ENCODE measurements around the gene UBASH3A.
A peak's percentile ranks its signal among the peaks of the same experiment; 100 is the strongest.

The UBASH3A gene

DNA sequence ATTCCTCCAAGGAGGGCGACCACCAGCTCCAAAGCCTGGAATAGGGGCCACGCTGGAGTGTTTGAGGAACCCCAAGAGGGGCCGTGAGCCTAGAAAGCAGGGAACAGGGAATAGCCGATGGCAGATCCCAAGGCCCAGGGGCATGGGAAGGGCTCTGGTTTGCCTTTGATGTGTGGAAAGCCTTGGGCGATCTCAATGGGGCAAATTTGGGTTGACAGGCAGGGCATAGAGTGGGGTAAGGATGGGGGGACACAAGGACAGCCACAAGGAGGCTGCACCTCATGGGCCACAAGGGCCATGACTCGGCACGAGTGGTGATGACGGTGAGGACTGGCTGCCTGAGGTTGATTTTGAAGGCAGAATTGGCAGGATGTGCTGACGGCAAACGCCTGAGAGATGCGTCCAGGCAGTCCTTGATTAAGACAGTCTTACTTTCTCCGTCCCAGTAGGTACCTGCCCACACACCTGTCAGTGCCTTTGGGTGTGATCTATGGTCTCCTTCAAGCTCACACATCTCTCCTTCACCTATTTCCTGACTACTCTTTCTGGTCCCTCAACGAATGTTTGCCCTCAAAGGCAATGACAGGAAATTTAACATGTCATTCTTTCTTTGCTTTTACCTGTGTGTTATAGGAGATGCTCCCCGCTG lies 5.8 kb upstream of the UBASH3A start:
- no peak for DNase-seq (ENCODE audit: low spot score)
- Histone ChIP-seq H3K23ac (ENCODE audit: low read depth, low read length, poor library complexity) (peak overlapping the region; percentile 31), H2BK15ac (ENCODE audit: low read length) (no peak overlapping the region), H2AK5ac (ENCODE audit: low read depth, low read length) (no peak overlapping the region), H3K4me3 (ENCODE audit: low read length in 2 of 2) (no peak overlapping the region), H2AFZ (ENCODE audit: low read length) (no peak overlapping the region), H3K18ac (ENCODE audit: low read length) (peak overlapping the region; percentile 25), H3K4ac (ENCODE audit: low read length) (no peak overlapping the region), H4K91ac (ENCODE audit: low read depth, low read length, poor library complexity) (no peak overlapping the region), H3K9ac (ENCODE audit: low read depth, low read length, poor library complexity) (no peak overlapping the region), H2BK120ac (ENCODE audit: low read depth, low read length) (no peak overlapping the region), H3K79me1 (ENCODE audit: low read depth, low read length) (no peaks in the 10 kb centered on the region), H2BK5ac (ENCODE audit: low read length) (no peak overlapping the region), H3K36me3 (replicated peaks in 1 of 2; ENCODE audit: control insufficient read depth in 2 of 2, insufficient read depth in 2 of 2, low read length in 2 of 2) (no peaks in the 10 kb centered on the region), H4K8ac (ENCODE audit: low read depth, low read length) (no peak overlapping the region), H2BK12ac (ENCODE audit: low read length) (no peak overlapping the region), H3K14ac (ENCODE audit: low read length) (no peak overlapping the region), H3K4me2 (ENCODE audit: insufficient read depth, low read length, poor library complexity, severe bottlenecking) (no peak overlapping the region), H3K27me3 (ENCODE audit: control insufficient read depth in 3 of 3, insufficient read depth in 3 of 3, low read depth in 1 of 3, low read length in 3 of 3) (peaks cover 0 to 2% (median 0%) of the 10 kb centered on the region in 3 experiments), H3K27ac (replicated peaks; ENCODE audit: low read length) (no peak overlapping the region), H3K9me3 (replicated peaks in 1 of 2; ENCODE audit: control insufficient read depth in 2 of 2, insufficient read depth in 1 of 2, low read depth in 1 of 2, low read length in 2 of 2) (peaks cover 0 to 2% of the 10 kb centered on the region in 2 donors), H3K4me1 (ENCODE audit: control insufficient read depth in 2 of 2, insufficient read depth in 1 of 2, low read depth in 1 of 2, low read length in 2 of 2) (no peaks in the 10 kb centered on the region)
- no CpG with 5 or more reads among the region's 14 CpGs for WGBS, 2 donors (ENCODE audit: extremely low coverage in 2 of 2, insufficient read length in 2 of 2, insufficient replicate concordance in 1 of 2)

- Histone ChIP-seq H2BK120ac (ENCODE audit: low read depth, low read length) (no peak overlapping the region), H3K18ac (ENCODE audit: low read length) (no peak overlapping the region), H3K4ac (ENCODE audit: low read length) (no peak overlapping the region), H2BK12ac (ENCODE audit: low read length) (no peak overlapping the region), H3K4me1 (ENCODE audit: control insufficient read depth in 2 of 2, insufficient read depth in 1 of 2, low read depth in 1 of 2, low read length in 2 of 2) (no peaks in the 10 kb centered on the region), H2AFZ (ENCODE audit: low read length) (no peak overlapping the region), H4K8ac (ENCODE audit: low read depth, low read length) (no peak overlapping the region), H2AK5ac (ENCODE audit: low read depth, low read length) (no peak overlapping the region), H3K4me2 (ENCODE audit: insufficient read depth, low read length, poor library complexity, severe bottlenecking) (no peak overlapping the region), H4K91ac (ENCODE audit: low read depth, low read length, poor library complexity) (no peak overlapping the region), H3K9me3 (replicated peaks in 1 of 2; ENCODE audit: control insufficient read depth in 2 of 2, insufficient read depth in 1 of 2, low read depth in 1 of 2, low read length in 2 of 2) (peaks cover 0 to 2% of the 10 kb centered on the region in 2 donors), H3K27ac (replicated peaks; ENCODE audit: low read length) (no peak overlapping the region), H3K9ac (ENCODE audit: low read depth, low read length, poor library complexity) (no peak overlapping the region), H3K23ac (ENCODE audit: low read depth, low read length, poor library complexity) (no peak overlapping the region), H2BK5ac (ENCODE audit: low read length) (no peak overlapping the region), H3K4me3 (ENCODE audit: low read length in 2 of 2) (no peak overlapping the region), H2BK15ac (ENCODE audit: low read length) (no peak overlapping the region), H3K14ac (ENCODE audit: low read length) (no peak overlapping the region), H3K79me1 (ENCODE audit: low read depth, low read length) (peaks cover 1% of the 10 kb centered on the region), H3K27me3 (ENCODE audit: control insufficient read depth in 3 of 3, insufficient read depth in 3 of 3, low read depth in 1 of 3, low read length in 3 of 3) (peaks cover 0 to 2% (median 0%) of the 10 kb centered on the region in 3 experiments), H3K36me3 (replicated peaks in 1 of 2; ENCODE audit: control insufficient read depth in 2 of 2, insufficient read depth in 2 of 2, low read length in 2 of 2) (no peaks in the 10 kb centered on the region)
- WGBS, 2 donors (ENCODE audit: extremely low coverage in 2 of 2, insufficient read length in 2 of 2, insufficient replicate concordance in 1 of 2), result no CpG with 5 or more reads among the region's 12 CpGs
- DNase-seq (ENCODE audit: low spot score), result no peak
Observed at GRCh38 chr21:42398436-42399028, 5.2 kb upstream of the UBASH3A start.

- H3K4me2 ChIP-seq (ENCODE audit: insufficient read depth, low read length, poor library complexity, severe bottlenecking), result no peak overlapping the region
- H2AFZ ChIP-seq (ENCODE audit: low read length), result no peak overlapping the region
- peaks cover 0 to 2% (median 0%) of the 10 kb centered on the region in 3 experiments for H3K27me3 ChIP-seq (ENCODE audit: control insufficient read depth in 3 of 3, insufficient read depth in 3 of 3, low read depth in 1 of 3, low read length in 3 of 3)
- no peak overlapping the region for H3K27ac ChIP-seq (replicated peaks; ENCODE audit: low read length)
- no peak overlapping the region for H2BK5ac ChIP-seq (ENCODE audit: low read length)
- no peak overlapping the region for H3K4ac ChIP-seq (ENCODE audit: low read length)
- DNase-seq (ENCODE audit: low spot score), result no peak
- H2BK15ac ChIP-seq (ENCODE audit: low read length), result no peak overlapping the region
- no peaks in the 10 kb centered on the region for H3K36me3 ChIP-seq (replicated peaks in 1 of 2; ENCODE audit: control insufficient read depth in 2 of 2, insufficient read depth in 2 of 2, low read length in 2 of 2)
- no peak overlapping the region for H3K4me3 ChIP-seq (ENCODE audit: low read length in 2 of 2)
- no peak overlapping the region for H2BK120ac ChIP-seq (ENCODE audit: low read depth, low read length)
- H3K23ac ChIP-seq (ENCODE audit: low read depth, low read length, poor library complexity), result no peak overlapping the region
- peaks cover 3% of the 10 kb centered on the region for H3K79me1 ChIP-seq (ENCODE audit: low read depth, low read length)
- H4K91ac ChIP-seq (ENCODE audit: low read depth, low read length, poor library complexity), result no peak overlapping the region
- no peak overlapping the region for H2AK5ac ChIP-seq (ENCODE audit: low read depth, low read length)
- H3K18ac ChIP-seq (ENCODE audit: low read length), result no peak overlapping the region
- peaks cover 0 to 2% of the 10 kb centered on the region in 2 donors for H3K9me3 ChIP-seq (replicated peaks in 1 of 2; ENCODE audit: control insufficient read depth in 2 of 2, insufficient read depth in 1 of 2, low read depth in 1 of 2, low read length in 2 of 2)
- H4K8ac ChIP-seq (ENCODE audit: low read depth, low read length), result no peak overlapping the region
- H3K4me1 ChIP-seq (ENCODE audit: control insufficient read depth in 2 of 2, insufficient read depth in 1 of 2, low read depth in 1 of 2, low read length in 2 of 2), result peaks cover 0 to 6% of the 10 kb centered on the region in 2 donors
- no peak overlapping the region for H3K9ac ChIP-seq (ENCODE audit: low read depth, low read length, poor library complexity)
- no peak overlapping the region for H2BK12ac ChIP-seq (ENCODE audit: low read length)
- H3K14ac ChIP-seq (ENCODE audit: low read length), result no peak overlapping the region
- WGBS, 2 donors (ENCODE audit: extremely low coverage in 2 of 2, insufficient read length in 2 of 2, insufficient replicate concordance in 1 of 2), result no CpG with 5 or more reads among the region's 4 CpGs
Observed at GRCh38 chr21:42400525-42400924, 3.2 kb upstream of the UBASH3A start.

- H2BK15ac ChIP-seq (ENCODE audit: low read length), result no peak overlapping the region
- H3K14ac ChIP-seq (ENCODE audit: low read length), result no peak overlapping the region
- no peak overlapping the region for H3K9ac ChIP-seq (ENCODE audit: low read depth, low read length, poor library complexity)
- no peak for DNase-seq (ENCODE audit: low spot score)
- H4K91ac ChIP-seq (ENCODE audit: low read depth, low read length, poor library complexity), result no peak overlapping the region
- no peak overlapping the region for H2BK120ac ChIP-seq (ENCODE audit: low read depth, low read length)
- no peak overlapping the region for H2BK12ac ChIP-seq (ENCODE audit: low read length)
- no peak overlapping the region for H2AFZ ChIP-seq (ENCODE audit: low read length)
- H3K4me2 ChIP-seq (ENCODE audit: insufficient read depth, low read length, poor library complexity, severe bottlenecking), result no peak overlapping the region
- no peaks in the 10 kb centered on the region for H3K36me3 ChIP-seq (replicated peaks in 1 of 2; ENCODE audit: control insufficient read depth in 2 of 2, insufficient read depth in 2 of 2, low read length in 2 of 2)
- H4K8ac ChIP-seq (ENCODE audit: low read depth, low read length), result no peak overlapping the region
- H3K4me3 ChIP-seq (ENCODE audit: low read length in 2 of 2), result no peak overlapping the region
- H3K79me1 ChIP-seq (ENCODE audit: low read depth, low read length), result peaks cover 3% of the 10 kb centered on the region
- H3K27ac ChIP-seq (replicated peaks; ENCODE audit: low read length), result no peak overlapping the region
- H3K9me3 ChIP-seq (replicated peaks in 1 of 2; ENCODE audit: control insufficient read depth in 2 of 2, insufficient read depth in 1 of 2, low read depth in 1 of 2, low read length in 2 of 2), result peaks cover 0 to 2% of the 10 kb centered on the region in 2 donors
- no peak overlapping the region for H3K18ac ChIP-seq (ENCODE audit: low read length)
- H3K4me1 ChIP-seq (ENCODE audit: control insufficient read depth in 2 of 2, insufficient read depth in 1 of 2, low read depth in 1 of 2, low read length in 2 of 2), result peaks cover 0 to 6% of the 10 kb centered on the region in 2 donors
- H2BK5ac ChIP-seq (ENCODE audit: low read length), result no peak overlapping the region
- no peak overlapping the region for H2AK5ac ChIP-seq (ENCODE audit: low read depth, low read length)
- no peak overlapping the region for H3K23ac ChIP-seq (ENCODE audit: low read depth, low read length, poor library complexity)
- no CpG with 5 or more reads among the region's 3 CpGs for WGBS, 2 donors (ENCODE audit: extremely low coverage in 2 of 2, insufficient read length in 2 of 2, insufficient replicate concordance in 1 of 2)
- no peak overlapping the region for H3K4ac ChIP-seq (ENCODE audit: low read length)
- H3K27me3 ChIP-seq (ENCODE audit: control insufficient read depth in 3 of 3, insufficient read depth in 3 of 3, low read depth in 1 of 3, low read length in 3 of 3), result peaks cover 0 to 2% (median 0%) of the 10 kb centered on the region in 3 experiments
Observed at GRCh38 chr21:42401154-42401553, 2.5 kb upstream of the UBASH3A start.
